Neural crest cell (in vitro differentiated cells): Measurements from ENCODE around the gene LRIT3. TPM values are rescaled to one million over a fixed set of nuclear protein-coding genes. Genes with fewer than 3 reads are reported as not detected.

Experiments used
- DNase-seq: peaks from one replicate; pipeline ENCODE4 v3.0.0; 2021; ENCODE audit warnings: low read depth, mixed read lengths, low spot score
- H3K27ac Mint-ChIP-seq: one replicate; pipeline ENCODE4 v1.8.0; 2021; ENCODE audit warnings: mild to moderate bottlenecking, mixed read lengths; ENCODE audit not compliant: unreplicated experiment
- H3K27me3 Mint-ChIP-seq: 2 replicates; pipeline ENCODE4 v1.8.0; 2021; ENCODE audit warnings: low read depth, mild to moderate bottlenecking, mixed read lengths
- H3K36me3 Mint-ChIP-seq: 2 replicates; pipeline ENCODE4 v1.8.0; 2021; ENCODE audit warnings: low read depth, mild to moderate bottlenecking, mixed read lengths
- H3K4me1 Mint-ChIP-seq: 2 replicates; pipeline ENCODE4 v1.8.0; 2021; ENCODE audit warnings: mixed read lengths
- H3K4me3 Mint-ChIP-seq: one replicate; pipeline ENCODE4 v1.8.0; 2021; ENCODE audit warnings: mild to moderate bottlenecking, mixed read lengths
- H3K9me3 Mint-ChIP-seq: 2 replicates; pipeline ENCODE4 v1.8.0; 2021; ENCODE audit warnings: mixed read lengths
- CTCF ChIP-seq: fragments of 200-600 bp; sonication (generic); conservative IDR thresholded peaks from 2 replicates; pipeline ENCODE4 v1.5.0; 2021; ENCODE audit warnings: antibody characterized with exemption, mild to moderate bottlenecking
- total RNA-seq: library from RNA; stranded (reverse); gene quantifications from 2 replicates; pipeline ENCODE4 v1.2.1, GENCODE V29; 2021

The LRIT3 gene
- total RNA-seq, 1 donor from 2014 or later = 0.19 TPM

DNA sequence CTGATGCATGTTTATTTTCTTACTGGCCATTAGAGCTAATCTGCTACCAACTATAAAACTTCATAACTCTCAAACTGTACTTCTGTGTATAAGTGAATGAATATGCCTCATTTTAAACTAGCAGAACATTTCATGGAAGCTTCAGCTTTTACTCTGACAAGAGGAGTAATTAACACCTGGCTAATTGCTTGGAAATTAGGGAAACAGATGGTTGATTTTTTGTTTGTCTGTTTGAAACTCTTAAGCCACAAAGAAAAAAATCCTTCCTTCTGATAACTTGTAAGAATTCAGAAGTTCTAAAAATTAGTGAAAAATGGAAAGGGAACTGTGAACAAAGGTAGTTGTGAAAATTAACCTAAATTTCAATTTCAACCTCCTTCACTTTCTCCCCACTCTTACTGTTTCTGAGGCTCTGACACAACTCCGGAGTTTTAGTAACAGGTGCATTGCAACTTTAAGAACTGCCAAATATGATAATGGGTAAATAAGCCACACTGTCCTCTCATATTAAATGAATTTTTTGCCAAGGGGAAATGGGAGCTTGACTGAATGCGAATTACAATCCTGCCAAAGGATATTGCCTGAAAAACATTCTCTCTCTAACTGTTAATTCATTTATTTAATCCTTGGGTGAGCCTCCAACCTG lies 65.8 kb downstream of the LRIT3 start:
- TF ChIP-seq CTCF = no peak
- Mint-ChIP-seq H3K27me3 (no peaks in the 10 kb centered on the region), H3K36me3 (no peaks in the 10 kb centered on the region), H3K9me3 (no peaks in the 10 kb centered on the region), H3K4me1 (peaks cover 27% of the 10 kb centered on the region), H3K4me3 (no peak overlapping the region), H3K27ac (peak overlapping the region; percentile 5)
- DNase-seq = no peak

DNA sequence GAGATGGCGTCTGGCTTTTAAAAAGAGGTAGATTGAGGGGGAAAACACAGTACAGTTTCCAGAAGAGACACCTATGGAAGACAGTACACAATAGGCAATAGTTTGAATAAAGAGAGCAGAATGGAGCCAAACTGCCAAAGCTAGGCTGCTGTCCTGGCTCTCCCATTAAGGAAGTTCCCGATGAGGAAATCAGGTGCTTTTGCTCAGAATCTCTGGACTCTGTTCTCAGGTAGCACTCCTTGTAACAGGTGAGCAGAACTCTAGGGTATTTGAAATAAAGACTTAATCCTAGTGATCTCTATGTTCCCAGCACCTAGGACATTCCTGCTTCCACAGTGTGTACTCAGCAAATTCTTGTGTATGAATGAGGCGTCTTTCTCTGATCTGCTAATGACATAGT lies 66.4 kb downstream of the LRIT3 start:
- peaks cover 27% of the 10 kb centered on the region for H3K4me1 Mint-ChIP-seq
- no peaks in the 10 kb centered on the region for H3K9me3 Mint-ChIP-seq
- no peak overlapping the region for H3K4me3 Mint-ChIP-seq
- no peak for DNase-seq
- H3K27ac Mint-ChIP-seq = no peak overlapping the region
- no peaks in the 10 kb centered on the region for H3K36me3 Mint-ChIP-seq
- H3K27me3 Mint-ChIP-seq = no peaks in the 10 kb centered on the region
- TF ChIP-seq CTCF = no peak

DNA sequence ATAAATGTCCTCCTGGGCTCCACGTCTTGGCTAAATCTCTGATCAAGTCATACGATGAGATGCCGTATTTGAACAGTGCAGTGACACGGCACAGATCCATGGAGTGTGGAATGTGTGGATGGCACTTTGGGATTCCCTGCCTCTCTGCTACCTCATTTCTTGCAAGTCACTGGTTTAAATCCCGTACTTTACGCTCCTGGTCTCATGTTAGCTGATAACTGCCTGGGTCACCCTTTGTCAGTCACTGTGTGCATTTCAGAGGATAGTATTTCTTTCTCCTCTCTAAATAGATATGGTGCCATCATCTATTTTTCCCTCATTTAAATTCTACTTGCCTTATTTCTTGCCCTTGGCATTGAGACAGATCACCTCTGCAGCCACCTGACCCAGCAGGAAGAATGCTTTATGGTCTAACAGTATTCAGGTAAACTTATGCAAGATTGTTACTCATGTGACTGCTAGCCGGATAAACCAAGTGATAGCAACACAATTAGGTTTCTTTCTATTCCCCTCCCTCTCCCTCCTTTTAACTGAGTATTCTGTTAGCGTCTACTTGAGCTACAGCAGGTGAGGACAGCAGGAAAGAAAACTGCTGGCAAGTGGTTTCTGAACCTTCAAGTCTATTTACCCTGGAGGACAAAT lies 67.6 kb downstream of the LRIT3 start:
- Mint-ChIP-seq H3K27me3 (no peaks in the 10 kb centered on the region), H3K4me1 (peaks cover 32% of the 10 kb centered on the region), H3K27ac (no peak overlapping the region), H3K36me3 (no peaks in the 10 kb centered on the region), H3K4me3 (no peak overlapping the region), H3K9me3 (no peaks in the 10 kb centered on the region)
- DNase-seq = no peak
- TF ChIP-seq CTCF = no peak

DNA sequence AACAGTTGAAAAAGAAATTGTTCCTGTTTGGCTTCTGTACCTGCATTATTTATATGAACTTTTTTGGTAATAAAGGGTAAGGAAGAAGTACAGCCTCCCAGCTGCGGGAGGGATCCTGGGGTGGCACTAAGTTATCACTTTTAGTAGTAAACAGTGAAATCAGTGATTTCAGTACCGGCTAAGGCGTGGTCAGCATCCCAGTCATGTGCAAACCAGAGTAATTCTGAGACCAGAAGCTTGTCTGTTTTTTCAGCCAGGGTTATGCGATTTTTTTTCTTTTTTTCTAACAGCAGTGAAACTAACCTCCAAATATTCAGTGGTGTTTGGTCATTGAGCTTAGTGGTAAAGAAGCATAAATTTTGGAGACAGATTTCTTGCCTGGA lies 68.1 kb downstream of the LRIT3 start:
- DNase-seq = no peak
- Mint-ChIP-seq H3K9me3 (no peaks in the 10 kb centered on the region), H3K4me1 (peaks cover 37% of the 10 kb centered on the region), H3K4me3 (no peak overlapping the region), H3K36me3 (peaks cover 2% of the 10 kb centered on the region), H3K27me3 (no peaks in the 10 kb centered on the region), H3K27ac (no peak overlapping the region)
- TF ChIP-seq CTCF = no peak

DNA sequence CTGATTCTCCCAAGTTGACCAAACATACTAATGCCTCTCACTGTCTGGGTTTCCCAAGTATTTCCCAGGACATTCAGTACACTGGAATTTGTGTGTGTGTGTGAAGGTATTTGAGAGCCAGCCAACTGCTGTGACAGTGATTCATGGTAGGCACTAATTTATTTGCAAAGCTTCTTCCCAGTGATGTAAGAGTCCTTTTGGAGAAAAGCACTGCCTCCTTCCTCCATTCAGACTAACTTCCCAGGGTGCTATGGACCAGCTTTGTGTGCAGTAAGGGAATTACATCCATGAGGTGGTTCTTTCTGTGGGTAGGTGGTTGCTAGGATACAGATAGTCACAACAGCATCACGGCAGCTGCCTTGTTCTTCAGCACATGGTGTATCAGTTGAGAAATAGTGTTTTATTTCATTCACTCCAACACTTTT lies 73.5 kb downstream of the LRIT3 start:
- no peaks in the 10 kb centered on the region for H3K27me3 Mint-ChIP-seq
- H3K36me3 Mint-ChIP-seq = peaks cover 2% of the 10 kb centered on the region
- peak overlapping the region; percentile 85 for H3K27ac Mint-ChIP-seq
- H3K9me3 Mint-ChIP-seq = no peaks in the 10 kb centered on the region
- TF ChIP-seq CTCF = no peak
- no peak overlapping the region for H3K4me3 Mint-ChIP-seq
- H3K4me1 Mint-ChIP-seq = peaks cover 26% of the 10 kb centered on the region
- DNase-seq = peak; percentile 6

Other genes starting within 250 kb of the LRIT3 start
- gene CASP6, start 144.7 kb upstream of the LRIT3 start, total RNA-seq = 25.4 and 28.0 TPM in 2 replicates
- 13.5 and 15.5 TPM in 2 replicates for gene PLA2G12A, start 118.0 kb upstream of the LRIT3 start, total RNA-seq
- gene CFI, start 46.1 kb upstream of the LRIT3 start, total RNA-seq = not detected in 2 replicates
- 25.0 and 28.3 TPM in 2 replicates for gene GAR1, start 32.3 kb upstream of the LRIT3 start, total RNA-seq
- gene RRH, start 20.1 kb upstream of the LRIT3 start, total RNA-seq = 0.16 TPM in 1 of 2 replicates, not detected in the other
- gene EGF, start 64.8 kb downstream of the LRIT3 start, total RNA-seq = 0.84 and 1.2 TPM in 2 replicates